HepG2 (cell line): ENCODE data around the gene DNASE2. TPM values are rescaled to one million over a fixed set of nuclear protein-coding genes. Genes with fewer than 3 reads are reported as not detected.

Experiments used
- ELF1 ChIP-seq: sonication (generic); formaldehyde crosslinking; IDR thresholded peaks from 2 replicates; pipeline ENCODE4 v1.4.0; 2020; ENCODE audit warnings: missing genetic modification reagents
- KDM3A ChIP-seq: IDR thresholded peaks from 2 replicates; pipeline ENCODE4 v1.6.1; 2018; ENCODE audit warnings: low read depth, missing compliant biosample characterization
- KLF11 ChIP-seq: IDR thresholded peaks from 2 replicates; pipeline ENCODE4 v1.6.1; 2016; ENCODE audit warnings: missing compliant biosample characterization
- MYC ChIP-seq: sonication (generic); formaldehyde crosslinking; IDR thresholded peaks from 2 replicates; pipeline ENCODE4 v1.9.0; 2021; ENCODE audit warnings: missing genetic modification reagents, borderline replicate concordance
- NFKB2 ChIP-seq: sonication (generic); formaldehyde crosslinking; IDR thresholded peaks from 2 replicates; pipeline ENCODE4 v1.4.0; 2020; ENCODE audit warnings: missing genetic modification reagents, borderline replicate concordance
- SALL1 ChIP-seq: sonication (generic); formaldehyde crosslinking; IDR thresholded peaks from 2 replicates; pipeline ENCODE4 v1.8.0; 2022; ENCODE audit warnings: mild to moderate bottlenecking, missing genetic modification reagents
- STAG1 ChIP-seq: sonication (generic); formaldehyde crosslinking; IDR thresholded peaks from 2 replicates; pipeline ENCODE4 v1.4.0; 2020; ENCODE audit warnings: missing genetic modification reagents
- ZNF205 ChIP-seq: IDR thresholded peaks from 2 replicates; pipeline ENCODE4 v1.6.1; 2018; ENCODE audit warnings: missing biosample characterization, missing genetic modification reagents
- ZNF607 ChIP-seq: sonication (generic); formaldehyde crosslinking; IDR thresholded peaks from 2 replicates; pipeline ENCODE4 v1.5.1; 2020; ENCODE audit warnings: missing genetic modification reagents, mild to moderate bottlenecking, borderline replicate concordance
- polyA plus RNA-seq, 8 experiments: library from polyadenylated mRNA; depleted of rRNA in 3 of 8; stranded (reverse) in 7 of 8; unstranded in 1 of 8; fragments of >200 nt; fragmentation: Illumina TruSeq in 4 of 8; extraction: Trizol in 4 of 8; gene quantifications; 2 replicates each; pipeline versions ENCODE4 v1.2.1 to v1.2.3, GENCODE V29; 2011 to 2016; ENCODE audit warnings: low read depth in 4 of 8, missing spikeins in 1 of 8, mixed read lengths in 1 of 8; ENCODE audit not compliant: insufficient read depth in 1 of 8
- total RNA-seq, 5 experiments: library from RNA; depleted of rRNA; stranded (reverse); fragments of >200 nt; fragmentation: Illumina TruSeq; extraction: Trizol; gene quantifications; 2 replicates each; pipeline ENCODE4 v1.2.3, GENCODE V29; 2016; ENCODE audit warnings: low read depth in 1 of 5
- TF ChIP-seq, protein P1 (sequence below): sonication (generic); formaldehyde crosslinking; IDR thresholded peaks from 2 replicates; pipeline ENCODE4 v1.4.0; 2020; ENCODE audit warnings: missing genetic modification reagents, borderline replicate concordance
- TF ChIP-seq, protein P2 (sequence below): sonication (generic); formaldehyde crosslinking; IDR thresholded peaks from 2 replicates; pipeline ENCODE4 v1.4.0; 2020; ENCODE audit warnings: mild to moderate bottlenecking, missing genetic modification reagents
- TF ChIP-seq, protein P3 (sequence below): sonication (generic); formaldehyde crosslinking; IDR thresholded peaks from 2 replicates; pipeline ENCODE4 v1.5.1; 2020; ENCODE audit warnings: mild to moderate bottlenecking, missing genetic modification reagents, moderate library complexity

The DNASE2 gene
- total and polyA plus RNA-seq, 2 of the 13 experiments (the other 11 are each of a cell fraction or from before 2014, with no cell fraction given): 7.5 to 16.2 TPM

DNA sequence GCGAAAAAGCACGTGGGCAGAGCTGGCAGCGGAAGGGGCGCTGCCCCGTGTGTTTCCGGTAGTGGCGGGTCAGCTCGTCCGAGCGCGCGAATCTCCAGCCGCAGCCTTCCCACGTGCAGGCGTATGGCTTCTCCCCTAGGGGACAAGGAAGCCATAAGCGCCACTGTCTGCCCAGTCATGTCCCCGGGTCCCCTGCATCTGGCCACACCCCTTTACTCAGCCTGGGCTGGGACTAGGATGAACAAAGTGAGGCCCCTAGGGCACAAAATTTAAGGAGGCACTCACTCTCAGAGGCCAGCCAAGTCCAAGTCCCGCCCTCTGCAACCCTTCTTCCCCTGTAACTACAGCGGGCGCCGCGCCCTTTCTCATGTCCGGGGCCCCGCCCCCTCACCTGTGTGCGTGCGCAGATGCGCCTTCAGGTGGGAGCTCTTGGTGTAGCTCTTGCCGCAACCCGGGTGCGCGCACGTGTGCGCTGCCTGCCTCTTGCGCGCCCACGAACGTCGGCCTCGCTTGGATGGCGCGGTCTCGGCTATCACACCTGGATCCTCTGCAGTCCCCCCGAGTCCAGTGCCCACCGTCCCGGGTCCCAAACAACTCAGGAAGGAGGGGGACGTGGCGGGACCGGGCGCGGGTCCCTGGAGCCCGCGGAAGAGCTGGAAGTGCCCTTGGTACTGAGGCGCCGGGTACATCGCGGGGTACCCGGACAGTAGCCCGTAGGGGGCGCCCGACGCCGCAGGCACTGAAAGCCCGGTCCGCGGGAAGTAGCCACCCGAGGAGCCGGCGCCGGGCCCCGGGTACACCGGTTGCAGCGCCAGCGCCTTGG, 3.9 kb upstream of the DNASE2 start (continued):
- TF ChIP-seq, protein P1, sequence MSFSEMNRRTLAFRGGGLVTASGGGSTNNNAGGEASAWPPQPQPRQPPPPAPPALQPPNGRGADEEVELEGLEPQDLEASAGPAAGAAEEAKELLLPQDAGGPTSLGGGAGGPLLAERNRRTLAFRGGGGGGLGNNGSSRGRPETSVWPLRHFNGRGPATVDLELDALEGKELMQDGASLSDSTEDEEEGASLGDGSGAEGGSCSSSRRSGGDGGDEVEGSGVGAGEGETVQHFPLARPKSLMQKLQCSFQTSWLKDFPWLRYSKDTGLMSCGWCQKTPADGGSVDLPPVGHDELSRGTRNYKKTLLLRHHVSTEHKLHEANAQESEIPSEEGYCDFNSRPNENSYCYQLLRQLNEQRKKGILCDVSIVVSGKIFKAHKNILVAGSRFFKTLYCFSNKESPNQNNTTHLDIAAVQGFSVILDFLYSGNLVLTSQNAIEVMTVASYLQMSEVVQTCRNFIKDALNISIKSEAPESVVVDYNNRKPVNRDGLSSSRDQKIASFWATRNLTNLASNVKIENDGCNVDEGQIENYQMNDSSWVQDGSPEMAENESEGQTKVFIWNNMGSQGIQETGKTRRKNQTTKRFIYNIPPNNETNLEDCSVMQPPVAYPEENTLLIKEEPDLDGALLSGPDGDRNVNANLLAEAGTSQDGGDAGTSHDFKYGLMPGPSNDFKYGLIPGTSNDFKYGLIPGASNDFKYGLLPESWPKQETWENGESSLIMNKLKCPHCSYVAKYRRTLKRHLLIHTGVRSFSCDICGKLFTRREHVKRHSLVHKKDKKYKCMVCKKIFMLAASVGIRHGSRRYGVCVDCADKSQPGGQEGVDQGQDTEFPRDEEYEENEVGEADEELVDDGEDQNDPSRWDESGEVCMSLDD (CRISPR knock-in tag): peak; percentile 75; the same call in 1 of the 2 replicates
- TF ChIP-seq ELF1 (CRISPR knock-in tag) (0 out of 2 replicates have a peak, but pooled peaks have one; percentile 8), NFKB2 (CRISPR knock-in tag) (0 out of 2 replicates have a peak, but pooled peaks have one; percentile 41), KLF11 (CRISPR knock-in tag) (0 out of 2 replicates have a peak, but pooled peaks have one; percentile 32), STAG1 (CRISPR knock-in tag) (peak; percentile 65), SALL1 (CRISPR knock-in tag) (peak; percentile 46; the same call in 1 of the 2 replicates), ZNF607 (CRISPR knock-in tag) (0 out of 2 replicates have a peak, but pooled peaks have one; percentile 27), MYC (CRISPR knock-in tag) (peak; percentile 50; the same call in 1 of the 2 replicates), KDM3A (CRISPR knock-in tag) (peak; percentile 57; the same call in 1 of the 2 replicates), ZNF205 (CRISPR knock-in tag) (0 out of 2 replicates have a peak, but pooled peaks have one; percentile 10)
- TF ChIP-seq, protein P2, sequence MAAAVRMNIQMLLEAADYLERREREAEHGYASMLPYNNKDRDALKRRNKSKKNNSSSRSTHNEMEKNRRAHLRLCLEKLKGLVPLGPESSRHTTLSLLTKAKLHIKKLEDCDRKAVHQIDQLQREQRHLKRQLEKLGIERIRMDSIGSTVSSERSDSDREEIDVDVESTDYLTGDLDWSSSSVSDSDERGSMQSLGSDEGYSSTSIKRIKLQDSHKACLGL (CRISPR knock-in tag): peak; percentile 39; the same call in 1 of the 2 replicates
- TF ChIP-seq, protein P3, sequence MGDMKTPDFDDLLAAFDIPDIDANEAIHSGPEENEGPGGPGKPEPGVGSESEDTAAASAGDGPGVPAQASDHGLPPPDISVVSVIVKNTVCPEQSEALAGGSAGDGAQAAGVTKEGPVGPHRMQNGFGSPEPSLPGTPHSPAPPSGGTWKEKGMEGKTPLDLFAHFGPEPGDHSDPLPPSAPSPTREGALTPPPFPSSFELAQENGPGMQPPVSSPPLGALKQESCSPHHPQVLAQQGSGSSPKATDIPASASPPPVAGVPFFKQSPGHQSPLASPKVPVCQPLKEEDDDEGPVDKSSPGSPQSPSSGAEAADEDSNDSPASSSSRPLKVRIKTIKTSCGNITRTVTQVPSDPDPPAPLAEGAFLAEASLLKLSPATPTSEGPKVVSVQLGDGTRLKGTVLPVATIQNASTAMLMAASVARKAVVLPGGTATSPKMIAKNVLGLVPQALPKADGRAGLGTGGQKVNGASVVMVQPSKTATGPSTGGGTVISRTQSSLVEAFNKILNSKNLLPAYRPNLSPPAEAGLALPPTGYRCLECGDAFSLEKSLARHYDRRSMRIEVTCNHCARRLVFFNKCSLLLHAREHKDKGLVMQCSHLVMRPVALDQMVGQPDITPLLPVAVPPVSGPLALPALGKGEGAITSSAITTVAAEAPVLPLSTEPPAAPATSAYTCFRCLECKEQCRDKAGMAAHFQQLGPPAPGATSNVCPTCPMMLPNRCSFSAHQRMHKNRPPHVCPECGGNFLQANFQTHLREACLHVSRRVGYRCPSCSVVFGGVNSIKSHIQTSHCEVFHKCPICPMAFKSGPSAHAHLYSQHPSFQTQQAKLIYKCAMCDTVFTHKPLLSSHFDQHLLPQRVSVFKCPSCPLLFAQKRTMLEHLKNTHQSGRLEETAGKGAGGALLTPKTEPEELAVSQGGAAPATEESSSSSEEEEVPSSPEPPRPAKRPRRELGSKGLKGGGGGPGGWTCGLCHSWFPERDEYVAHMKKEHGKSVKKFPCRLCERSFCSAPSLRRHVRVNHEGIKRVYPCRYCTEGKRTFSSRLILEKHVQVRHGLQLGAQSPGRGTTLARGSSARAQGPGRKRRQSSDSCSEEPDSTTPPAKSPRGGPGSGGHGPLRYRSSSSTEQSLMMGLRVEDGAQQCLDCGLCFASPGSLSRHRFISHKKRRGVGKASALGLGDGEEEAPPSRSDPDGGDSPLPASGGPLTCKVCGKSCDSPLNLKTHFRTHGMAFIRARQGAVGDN (CRISPR knock-in tag): peak; percentile 87
